Measurements from ENCODE around the gene ZNF30. TPM values are rescaled to one million over a fixed set of nuclear protein-coding genes. Genes with fewer than 3 reads are reported as not detected.

Gene ZNF30
- total and polyA plus RNA-seq, 4 donors: 1.3 to 1.8 (median 1.7) TPM

DNA sequence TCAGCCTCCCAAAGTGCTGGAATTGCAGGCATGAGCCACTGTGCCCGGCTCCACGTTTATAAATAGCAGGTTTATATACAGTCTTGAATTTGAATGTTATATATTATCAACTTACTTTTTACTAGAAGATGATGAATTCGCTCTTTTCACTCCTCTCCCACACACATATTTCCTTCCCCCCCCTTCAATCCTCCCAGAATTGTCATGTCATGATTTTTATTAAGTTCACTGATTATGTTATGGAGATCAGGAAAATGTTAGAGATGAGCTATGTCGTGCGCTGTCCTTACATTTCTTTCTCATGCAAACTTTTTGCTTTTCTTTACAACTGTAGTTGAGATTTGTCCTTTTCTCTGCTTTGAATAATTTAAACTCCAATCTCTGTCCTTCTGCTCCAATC is 55.6 kb downstream of the ZNF30 start:
- 76% methylated on average over 5 of the region's 5 CpGs for WGBS

More for the DNA sequence above, 55.6 kb downstream of the ZNF30 start:
- no peaks in the 10 kb centered on the region for H3K36me3 ChIP-seq (ENCODE audit: control insufficient read depth in 4 of 4, insufficient read depth in 3 of 4, low read depth in 1 of 4, low read length in 3 of 4)
- H3K27me3 ChIP-seq (ENCODE audit: control insufficient read depth in 4 of 4, insufficient read depth in 4 of 4, low read length in 3 of 4): no peaks in the 10 kb centered on the region
- no peak for DNase-seq (ENCODE audit: low spot score)
- no peak overlapping the region for H3K4me3 ChIP-seq (ENCODE audit: low read depth in 1 of 3, low read length in 3 of 3)
- no peak overlapping the region for H3K27ac ChIP-seq (ENCODE audit: low read depth in 1 of 2, low read length in 2 of 2)
- TF ChIP-seq HNF4A (conservative IDR thresholded peaks at IDR 0.05): no peak
- TF ChIP-seq, protein P1, sequence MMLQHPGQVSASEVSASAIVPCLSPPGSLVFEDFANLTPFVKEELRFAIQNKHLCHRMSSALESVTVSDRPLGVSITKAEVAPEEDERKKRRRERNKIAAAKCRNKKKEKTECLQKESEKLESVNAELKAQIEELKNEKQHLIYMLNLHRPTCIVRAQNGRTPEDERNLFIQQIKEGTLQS (IDR thresholded peaks at IDR 0.05): no peak
- TF ChIP-seq, protein P2, sequence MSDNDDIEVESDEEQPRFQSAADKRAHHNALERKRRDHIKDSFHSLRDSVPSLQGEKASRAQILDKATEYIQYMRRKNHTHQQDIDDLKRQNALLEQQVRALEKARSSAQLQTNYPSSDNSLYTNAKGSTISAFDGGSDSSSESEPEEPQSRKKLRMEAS (IDR thresholded peaks at IDR 0.05): no peak
- TF ChIP-seq RAD21 (IDR thresholded peaks at IDR 0.05): no peak
- TF ChIP-seq GABPA (IDR thresholded peaks at IDR 0.05 in 1 of 2, conservative IDR thresholded peaks at IDR 0.05 in 1 of 2): no peak
- no peak for TF ChIP-seq FOXA1 (IDR thresholded peaks at IDR 0.05)
- TF ChIP-seq NR2F2 (IDR thresholded peaks at IDR 0.05): no peak
- no peak for TF ChIP-seq REST (IDR thresholded peaks at IDR 0.05)
- TF ChIP-seq SP1 (IDR thresholded peaks at IDR 0.05): no peak
- TF ChIP-seq, protein P3, sequence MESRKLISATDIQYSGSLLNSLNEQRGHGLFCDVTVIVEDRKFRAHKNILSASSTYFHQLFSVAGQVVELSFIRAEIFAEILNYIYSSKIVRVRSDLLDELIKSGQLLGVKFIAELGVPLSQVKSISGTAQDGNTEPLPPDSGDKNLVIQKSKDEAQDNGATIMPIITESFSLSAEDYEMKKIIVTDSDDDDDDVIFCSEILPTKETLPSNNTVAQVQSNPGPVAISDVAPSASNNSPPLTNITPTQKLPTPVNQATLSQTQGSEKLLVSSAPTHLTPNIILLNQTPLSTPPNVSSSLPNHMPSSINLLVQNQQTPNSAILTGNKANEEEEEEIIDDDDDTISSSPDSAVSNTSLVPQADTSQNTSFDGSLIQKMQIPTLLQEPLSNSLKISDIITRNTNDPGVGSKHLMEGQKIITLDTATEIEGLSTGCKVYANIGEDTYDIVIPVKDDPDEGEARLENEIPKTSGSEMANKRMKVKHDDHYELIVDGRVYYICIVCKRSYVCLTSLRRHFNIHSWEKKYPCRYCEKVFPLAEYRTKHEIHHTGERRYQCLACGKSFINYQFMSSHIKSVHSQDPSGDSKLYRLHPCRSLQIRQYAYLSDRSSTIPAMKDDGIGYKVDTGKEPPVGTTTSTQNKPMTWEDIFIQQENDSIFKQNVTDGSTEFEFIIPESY (IDR thresholded peaks at IDR 0.05): no peak
- TF ChIP-seq EGR1 (IDR thresholded peaks at IDR 0.05; ENCODE audit: low read depth in 2 of 2): no peak
- TF ChIP-seq, protein P4, sequence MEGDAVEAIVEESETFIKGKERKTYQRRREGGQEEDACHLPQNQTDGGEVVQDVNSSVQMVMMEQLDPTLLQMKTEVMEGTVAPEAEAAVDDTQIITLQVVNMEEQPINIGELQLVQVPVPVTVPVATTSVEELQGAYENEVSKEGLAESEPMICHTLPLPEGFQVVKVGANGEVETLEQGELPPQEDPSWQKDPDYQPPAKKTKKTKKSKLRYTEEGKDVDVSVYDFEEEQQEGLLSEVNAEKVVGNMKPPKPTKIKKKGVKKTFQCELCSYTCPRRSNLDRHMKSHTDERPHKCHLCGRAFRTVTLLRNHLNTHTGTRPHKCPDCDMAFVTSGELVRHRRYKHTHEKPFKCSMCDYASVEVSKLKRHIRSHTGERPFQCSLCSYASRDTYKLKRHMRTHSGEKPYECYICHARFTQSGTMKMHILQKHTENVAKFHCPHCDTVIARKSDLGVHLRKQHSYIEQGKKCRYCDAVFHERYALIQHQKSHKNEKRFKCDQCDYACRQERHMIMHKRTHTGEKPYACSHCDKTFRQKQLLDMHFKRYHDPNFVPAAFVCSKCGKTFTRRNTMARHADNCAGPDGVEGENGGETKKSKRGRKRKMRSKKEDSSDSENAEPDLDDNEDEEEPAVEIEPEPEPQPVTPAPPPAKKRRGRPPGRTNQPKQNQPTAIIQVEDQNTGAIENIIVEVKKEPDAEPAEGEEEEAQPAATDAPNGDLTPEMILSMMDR (IDR thresholded peaks at IDR 0.05; ENCODE audit: low read depth, low read length, missing input control): no peak
- TF ChIP-seq HNF4G (IDR thresholded peaks at IDR 0.05): no peak
- TF ChIP-seq FOXA2 (IDR thresholded peaks at IDR 0.05): no peak
- no peak for TF ChIP-seq JUND (IDR thresholded peaks at IDR 0.05)
- TF ChIP-seq RXRA (IDR thresholded peaks at IDR 0.05): no peak
- TF ChIP-seq YY1 (IDR thresholded peaks at IDR 0.05): no peak
- TF ChIP-seq TAF1 (conservative IDR thresholded peaks at IDR 0.05): no peak
- peaks cover 0 to 7% (median 4%) of the 10 kb centered on the region in 4 donors for H3K4me1 ChIP-seq (ENCODE audit: control insufficient read depth in 4 of 4, insufficient read depth in 4 of 4, low read length in 3 of 4)
- no peak overlapping the region for H3K9ac ChIP-seq (ENCODE audit: low read depth in 1 of 2, low read length in 2 of 2)
- H3K9me3 ChIP-seq (ENCODE audit: control insufficient read depth in 4 of 4, low read length in 3 of 4): peaks cover 0 to under 1% (median 0%) of the 10 kb centered on the region in 4 donors
